Stimulated activated CD4-positive, alpha-beta T cell treated with anti-CD3 and anti-CD28 coated beads, Interleukin-2, amount 100 ng/mL, for 24 hours (primary cell): ENCODE data around the gene PPP1R18.

Experiments used
- DNase-seq, 2 donors: peaks; one replicate each; pipeline ENCODE4 v3.0.0-alpha.2; 2020

The PPP1R18 gene, protein sequence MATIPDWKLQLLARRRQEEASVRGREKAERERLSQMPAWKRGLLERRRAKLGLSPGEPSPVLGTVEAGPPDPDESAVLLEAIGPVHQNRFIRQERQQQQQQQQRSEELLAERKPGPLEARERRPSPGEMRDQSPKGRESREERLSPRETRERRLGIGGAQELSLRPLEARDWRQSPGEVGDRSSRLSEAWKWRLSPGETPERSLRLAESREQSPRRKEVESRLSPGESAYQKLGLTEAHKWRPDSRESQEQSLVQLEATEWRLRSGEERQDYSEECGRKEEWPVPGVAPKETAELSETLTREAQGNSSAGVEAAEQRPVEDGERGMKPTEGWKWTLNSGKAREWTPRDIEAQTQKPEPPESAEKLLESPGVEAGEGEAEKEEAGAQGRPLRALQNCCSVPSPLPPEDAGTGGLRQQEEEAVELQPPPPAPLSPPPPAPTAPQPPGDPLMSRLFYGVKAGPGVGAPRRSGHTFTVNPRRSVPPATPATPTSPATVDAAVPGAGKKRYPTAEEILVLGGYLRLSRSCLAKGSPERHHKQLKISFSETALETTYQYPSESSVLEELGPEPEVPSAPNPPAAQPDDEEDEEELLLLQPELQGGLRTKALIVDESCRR

DNA sequence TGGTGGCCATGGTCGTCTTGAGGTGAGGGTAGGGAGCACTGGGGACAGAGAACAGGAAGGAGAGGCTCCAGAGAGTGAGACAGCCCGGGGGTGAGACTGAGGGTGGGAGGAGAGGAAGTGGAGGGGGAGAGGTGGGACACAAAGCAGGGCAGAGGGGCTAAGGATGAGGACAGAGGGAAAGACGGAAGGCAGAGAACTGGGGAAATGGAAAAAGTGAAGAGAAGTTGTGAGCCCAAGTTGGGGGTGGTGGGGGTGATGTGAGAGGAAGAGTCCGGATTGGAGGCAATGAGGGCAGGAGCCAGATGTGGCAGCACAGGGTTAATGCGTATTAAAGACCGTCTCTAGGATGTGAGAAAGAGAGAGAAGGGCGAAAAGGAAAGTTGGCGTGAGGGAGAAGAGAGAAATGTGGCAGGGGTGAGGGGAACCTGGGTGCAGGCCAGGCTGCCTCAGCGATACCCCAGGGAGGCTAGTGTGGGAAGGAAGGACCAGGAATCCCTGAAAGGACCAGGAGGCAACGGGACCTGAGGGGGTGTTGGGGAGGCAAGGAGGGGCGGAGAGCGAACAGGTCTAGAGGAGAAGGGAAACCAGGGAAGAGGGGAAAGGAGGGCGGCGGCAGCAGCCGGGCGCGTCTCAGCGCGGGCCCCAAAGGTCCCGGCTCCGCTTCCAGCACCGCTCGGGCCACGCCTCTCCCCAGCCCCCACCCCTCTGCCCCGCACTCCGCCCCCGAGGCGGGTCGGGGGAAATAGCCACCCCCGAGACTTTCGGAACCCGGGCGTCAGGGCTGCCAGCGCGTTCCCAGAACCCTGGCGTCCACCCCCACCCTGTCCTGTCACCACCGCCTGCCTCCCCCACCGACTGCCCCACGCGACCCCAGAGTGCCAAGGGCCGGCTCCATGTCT lies at the start of gene PPP1R18:
Gene PPP1R18, minus strand, starts transcription at position 637 of the 899 bp plus-strand sequence. Its CDS starts 627 bp downstream, at position 10.
- DNase-seq = peak; percentile 88 to 91

DNA sequence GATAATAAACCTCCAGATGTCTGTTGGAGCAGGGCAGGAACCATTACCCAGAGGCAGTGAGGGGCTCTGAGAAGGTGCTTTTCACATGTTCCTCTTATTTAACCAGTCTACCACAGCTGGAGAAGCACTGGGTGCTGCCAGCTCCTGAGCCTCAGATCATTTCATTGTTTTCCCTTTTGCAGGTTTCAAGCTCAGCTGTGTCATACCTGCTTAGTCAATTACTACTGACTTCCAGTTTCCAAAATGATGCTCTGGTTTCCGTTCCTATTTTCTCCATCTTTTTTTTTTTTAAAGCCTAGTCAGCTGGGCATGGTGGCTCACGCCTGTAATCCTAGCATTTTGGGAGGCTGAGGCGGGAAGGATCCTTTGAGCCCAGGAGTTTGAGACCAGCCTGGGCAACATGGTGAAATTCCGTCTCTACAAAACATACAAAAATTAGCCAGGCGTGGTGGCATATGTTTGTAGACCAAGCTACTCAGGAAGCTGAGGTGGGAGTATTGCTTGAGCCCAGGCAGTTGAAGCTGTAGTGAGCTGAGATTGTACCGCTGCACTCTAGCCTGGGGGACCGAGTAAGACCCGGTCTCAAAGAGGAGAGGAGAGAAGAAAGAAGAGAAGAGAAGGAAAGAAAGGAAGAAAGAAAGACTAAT lies 49.3 kb upstream of the PPP1R18 start:
- DNase-seq = no peak

DNA sequence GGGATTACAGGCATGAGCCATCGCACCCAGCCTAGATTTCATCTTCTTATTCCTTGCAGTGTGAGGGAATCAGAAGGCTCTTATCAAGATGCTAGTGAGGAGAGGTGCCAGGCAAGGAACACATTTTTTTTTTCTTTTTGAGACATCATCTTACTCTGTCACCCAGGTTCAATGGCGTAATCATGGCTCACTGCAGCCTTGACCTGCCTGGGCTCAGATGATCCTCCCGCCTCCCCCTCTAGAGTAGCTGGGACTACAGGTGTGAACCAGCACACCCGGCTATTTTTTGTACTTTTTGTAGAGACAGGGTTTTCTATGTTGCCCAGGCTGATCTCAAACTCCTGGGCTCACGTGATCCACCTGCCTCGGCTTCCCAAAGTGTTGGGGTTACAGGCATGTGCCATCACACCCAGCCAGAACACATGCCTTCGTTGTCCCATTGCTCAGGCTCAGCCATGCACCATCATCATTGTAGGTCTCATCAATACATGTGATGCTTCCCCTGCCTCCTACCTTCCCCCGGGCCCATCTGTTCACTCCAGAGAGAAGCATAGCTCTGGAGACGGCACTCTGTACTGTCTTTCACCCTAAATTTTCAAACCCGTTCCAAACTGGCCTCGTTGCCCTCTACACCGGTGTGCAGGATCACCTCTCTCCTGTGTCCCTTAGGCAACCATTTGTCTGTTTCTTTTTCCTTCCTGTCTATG lies 45.9 kb upstream of the PPP1R18 start:
- DNase-seq = no peak

DNA sequence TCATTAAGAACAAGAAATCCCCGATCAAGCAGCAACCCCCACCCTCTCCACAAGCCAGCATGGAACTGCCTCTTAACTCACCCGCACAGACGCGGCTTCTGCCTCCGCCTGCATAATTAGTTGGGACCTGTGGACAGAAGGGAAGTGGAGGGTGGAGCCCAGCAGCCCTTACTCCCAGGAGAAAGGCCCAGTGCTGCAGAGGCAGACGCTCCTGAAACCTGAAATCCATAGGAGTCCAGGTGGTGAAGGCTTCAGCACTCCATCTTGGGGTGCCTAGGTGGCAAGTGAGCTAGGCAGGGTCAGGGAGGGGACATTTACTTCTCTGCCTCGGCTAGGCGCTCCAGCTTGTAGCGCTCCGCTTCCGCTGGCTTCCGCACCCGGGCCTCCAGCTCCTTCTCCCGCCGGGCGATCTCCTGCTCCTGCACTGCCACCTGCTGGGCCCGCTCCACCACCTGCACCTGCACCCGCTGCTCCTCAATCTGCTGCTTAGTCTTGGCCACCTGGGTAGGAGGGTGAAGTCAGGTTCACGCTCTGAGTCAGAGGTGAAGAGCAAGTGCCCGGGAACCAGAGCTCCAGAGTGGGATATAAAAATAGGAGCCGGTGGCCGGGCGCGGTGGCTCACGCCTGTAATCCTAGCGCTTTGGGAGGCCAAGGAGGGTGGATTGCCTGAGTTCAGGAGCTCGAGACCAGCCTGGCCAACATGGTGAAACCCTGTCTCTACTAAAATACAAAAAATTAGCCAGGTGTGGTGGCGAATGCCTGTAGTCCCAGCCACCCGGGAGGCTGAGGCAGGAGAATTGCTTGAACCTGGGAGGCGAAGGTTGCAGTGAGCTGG lies 44.4 kb upstream of the PPP1R18 start:
- peak; percentile 86 to 89 for DNase-seq

DNA sequence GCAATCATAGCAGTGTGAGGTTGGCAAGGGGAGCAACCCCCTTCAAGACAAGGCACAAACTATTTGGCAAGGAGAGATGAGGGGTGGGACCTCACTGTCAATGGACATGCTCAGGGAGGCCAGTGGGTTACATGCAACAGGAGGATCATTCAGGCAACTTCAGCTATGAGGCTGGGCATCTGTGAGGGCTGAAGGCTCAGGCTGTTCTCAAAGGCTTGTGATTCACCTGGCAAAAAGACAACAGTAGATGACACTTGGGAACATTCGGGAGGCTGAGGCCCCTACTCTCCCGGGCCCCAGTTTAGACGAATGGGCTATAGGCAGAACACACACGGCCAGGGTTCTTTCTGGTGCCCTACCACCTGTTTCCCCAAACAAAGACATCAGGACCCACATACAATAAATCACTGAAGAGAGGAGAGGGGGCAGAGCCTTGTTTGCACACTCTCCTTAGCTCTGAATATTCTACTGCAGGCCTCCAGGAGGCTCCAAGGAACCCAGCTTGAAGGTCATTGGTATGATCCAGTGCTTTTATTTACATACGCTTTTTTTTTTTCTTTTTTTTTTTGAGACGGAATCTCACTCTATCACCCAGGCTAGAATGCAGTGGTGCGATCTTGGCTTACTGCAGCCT lies 41.6 kb upstream of the PPP1R18 start:
- DNase-seq = no peak

DNA sequence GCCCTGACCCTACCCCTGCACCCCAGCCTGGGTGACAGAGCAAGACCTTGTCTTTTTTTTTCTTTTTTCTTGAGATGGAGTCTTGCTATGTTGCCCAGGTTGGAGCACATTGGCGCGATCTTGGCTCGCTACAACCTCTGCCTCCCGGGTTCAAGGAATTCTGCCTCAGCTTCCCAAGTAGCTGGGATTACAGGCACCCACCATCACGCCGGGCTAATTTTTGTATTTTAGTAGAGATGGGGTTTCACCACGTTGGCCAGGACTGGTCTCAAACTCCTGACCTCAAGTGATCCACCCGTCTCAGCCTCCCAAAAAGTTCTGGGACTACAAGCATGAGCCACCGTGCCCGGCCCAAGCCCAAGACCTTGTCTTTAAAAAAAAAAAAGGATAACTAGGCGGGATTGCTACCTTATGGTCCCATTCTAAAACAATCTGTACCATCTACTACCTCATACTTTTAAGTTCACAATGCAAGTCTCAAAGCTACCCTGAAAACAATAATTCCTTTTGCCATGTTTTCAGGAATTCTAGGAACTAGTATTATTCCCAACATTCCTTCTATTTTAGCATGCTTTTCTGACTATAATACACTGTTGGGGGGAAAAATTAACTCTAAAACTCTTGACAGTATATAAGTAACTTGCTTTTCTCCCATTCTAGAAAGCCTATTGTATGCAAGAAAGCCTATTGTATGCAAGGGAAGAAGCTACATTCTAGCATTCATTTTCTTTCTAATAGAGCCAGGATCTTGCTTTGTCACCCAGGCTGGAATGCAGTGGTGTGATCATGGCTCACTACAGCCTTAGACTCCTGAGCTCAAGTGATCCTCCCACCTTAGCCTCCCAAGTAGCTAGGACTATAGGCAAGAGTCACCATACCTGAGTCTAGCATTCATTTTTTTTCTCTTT lies 40.3 kb upstream of the PPP1R18 start:
- DNase-seq = peak in 1 of 2 donors; percentile 36

DNA sequence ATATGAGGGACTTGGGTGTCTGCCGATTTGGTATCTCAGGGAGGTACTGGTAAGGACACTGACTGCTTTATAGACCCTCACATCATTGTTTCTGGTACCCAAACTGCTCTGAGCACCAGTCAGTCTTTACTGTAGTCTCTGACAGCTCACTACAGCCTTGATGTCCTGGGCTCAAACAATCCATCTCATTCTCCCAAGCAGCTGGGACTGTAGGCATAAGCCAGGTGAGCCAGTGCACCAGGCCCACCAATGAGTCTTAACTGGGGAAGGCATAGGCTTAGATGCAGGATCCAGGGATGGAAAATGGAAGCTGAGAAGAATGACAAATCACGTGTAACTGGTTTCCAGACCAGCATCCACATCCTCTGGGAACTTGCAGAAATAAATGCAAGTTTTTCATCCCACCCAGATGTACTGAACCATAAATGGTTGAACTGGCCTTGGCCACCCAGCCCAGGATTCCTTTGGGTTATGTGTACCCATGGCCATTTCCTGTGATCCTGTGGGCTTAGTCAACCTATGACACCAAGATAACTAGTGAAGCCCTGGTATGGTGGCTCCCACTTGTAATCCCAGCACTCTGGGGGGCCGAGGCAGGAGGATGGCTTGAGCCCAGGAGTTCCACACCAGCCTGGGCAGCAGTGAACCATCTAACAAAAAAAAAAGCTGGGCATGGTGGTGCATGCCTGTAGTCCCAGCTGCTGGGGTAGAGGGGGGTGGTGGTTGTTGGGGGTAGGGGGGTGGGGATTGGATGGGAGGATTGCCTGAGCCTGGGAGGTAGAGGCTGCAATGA lies 39.5 kb upstream of the PPP1R18 start:
- peak in 1 of 2 donors; percentile 47 for DNase-seq

DNA sequence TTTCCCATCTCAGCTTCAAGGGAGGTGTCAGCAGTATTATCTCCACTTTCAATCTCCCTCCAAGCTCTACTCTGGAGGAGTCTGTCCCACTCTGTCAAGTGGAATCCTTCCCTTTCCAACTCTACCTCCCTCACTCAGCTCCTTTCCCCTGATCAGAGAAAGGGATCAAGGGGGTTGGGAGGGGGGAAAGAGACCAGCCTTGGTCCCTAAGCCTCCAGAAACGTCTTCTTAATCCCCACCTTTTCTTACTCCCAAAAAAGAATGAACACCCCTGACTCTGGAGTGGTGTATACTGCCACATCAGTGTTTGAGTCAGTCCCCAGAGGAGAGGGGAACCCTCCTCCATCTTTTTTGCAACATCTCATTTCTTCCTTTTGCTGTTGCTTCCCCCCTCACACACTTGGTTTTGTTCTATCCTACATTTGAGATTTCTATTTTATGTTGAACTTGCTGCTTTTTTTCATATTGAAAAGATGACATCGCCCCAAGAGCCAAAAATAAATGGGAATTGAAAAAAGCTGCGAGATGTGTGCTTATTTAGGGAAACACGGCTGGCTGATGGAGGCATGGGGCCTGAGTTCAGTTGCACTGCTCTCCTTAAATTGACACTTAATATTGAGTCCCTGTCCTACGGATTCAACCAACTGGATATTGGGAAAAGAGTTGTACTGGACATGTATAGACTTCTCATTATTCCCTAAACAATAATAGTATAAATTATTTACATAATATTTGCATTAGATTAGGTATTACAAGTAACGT lies 38.6 kb upstream of the PPP1R18 start:
- DNase-seq = no peak

DNA sequence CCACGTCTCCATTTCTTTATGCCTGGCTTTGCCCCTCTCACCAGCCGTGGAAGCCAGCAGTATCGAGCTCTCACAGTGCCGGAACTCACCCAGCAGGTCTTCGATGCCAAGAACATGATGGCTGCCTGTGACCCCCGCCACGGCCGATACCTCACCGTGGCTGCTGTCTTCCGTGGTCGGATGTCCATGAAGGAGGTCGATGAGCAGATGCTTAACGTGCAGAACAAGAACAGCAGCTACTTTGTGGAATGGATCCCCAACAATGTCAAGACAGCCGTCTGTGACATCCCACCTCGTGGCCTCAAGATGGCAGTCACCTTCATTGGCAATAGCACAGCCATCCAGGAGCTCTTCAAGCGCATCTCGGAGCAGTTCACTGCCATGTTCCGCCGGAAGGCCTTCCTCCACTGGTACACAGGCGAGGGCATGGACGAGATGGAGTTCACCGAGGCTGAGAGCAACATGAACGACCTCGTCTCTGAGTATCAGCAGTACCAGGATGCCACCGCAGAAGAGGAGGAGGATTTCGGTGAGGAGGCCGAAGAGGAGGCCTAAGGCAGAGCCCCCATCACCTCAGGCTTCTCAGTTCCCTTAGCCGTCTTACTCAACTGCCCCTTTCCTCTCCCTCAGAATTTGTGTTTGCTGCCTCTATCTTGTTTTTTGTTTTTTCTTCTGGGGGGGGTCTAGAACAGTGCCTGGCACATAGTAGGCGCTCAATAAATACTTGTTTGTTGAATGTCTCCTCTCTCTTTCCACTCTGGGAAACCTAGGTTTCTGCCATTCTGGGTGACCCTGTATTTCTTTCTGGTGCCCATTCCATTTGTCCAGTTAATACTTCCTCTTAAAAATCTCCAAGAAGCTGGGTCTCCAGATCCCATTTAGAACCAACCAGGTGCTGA lies 37.6 kb upstream of the PPP1R18 start:
- DNase-seq = peak in 1 of 2 donors; percentile 10

DNA sequence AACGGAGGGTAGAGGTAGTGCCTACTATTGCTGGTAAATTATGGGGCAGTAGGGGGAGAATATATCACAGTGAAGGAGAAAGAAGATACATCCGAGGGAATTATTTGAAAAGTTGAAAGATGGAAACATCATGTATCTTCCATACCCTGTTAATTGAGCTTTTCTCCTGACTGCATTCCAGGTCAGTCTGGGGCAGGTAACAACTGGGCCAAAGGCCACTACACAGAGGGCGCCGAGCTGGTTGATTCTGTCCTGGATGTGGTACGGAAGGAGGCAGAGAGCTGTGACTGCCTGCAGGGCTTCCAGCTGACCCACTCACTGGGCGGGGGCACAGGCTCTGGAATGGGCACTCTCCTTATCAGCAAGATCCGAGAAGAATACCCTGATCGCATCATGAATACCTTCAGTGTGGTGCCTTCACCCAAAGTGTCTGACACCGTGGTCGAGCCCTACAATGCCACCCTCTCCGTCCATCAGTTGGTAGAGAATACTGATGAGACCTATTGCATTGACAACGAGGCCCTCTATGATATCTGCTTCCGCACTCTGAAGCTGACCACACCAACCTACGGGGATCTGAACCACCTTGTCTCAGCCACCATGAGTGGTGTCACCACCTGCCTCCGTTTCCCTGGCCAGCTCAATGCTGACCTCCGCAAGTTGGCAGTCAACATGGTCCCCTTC lies 36.9 kb upstream of the PPP1R18 start:
- DNase-seq = peak in 1 of 2 donors; percentile 6

DNA sequence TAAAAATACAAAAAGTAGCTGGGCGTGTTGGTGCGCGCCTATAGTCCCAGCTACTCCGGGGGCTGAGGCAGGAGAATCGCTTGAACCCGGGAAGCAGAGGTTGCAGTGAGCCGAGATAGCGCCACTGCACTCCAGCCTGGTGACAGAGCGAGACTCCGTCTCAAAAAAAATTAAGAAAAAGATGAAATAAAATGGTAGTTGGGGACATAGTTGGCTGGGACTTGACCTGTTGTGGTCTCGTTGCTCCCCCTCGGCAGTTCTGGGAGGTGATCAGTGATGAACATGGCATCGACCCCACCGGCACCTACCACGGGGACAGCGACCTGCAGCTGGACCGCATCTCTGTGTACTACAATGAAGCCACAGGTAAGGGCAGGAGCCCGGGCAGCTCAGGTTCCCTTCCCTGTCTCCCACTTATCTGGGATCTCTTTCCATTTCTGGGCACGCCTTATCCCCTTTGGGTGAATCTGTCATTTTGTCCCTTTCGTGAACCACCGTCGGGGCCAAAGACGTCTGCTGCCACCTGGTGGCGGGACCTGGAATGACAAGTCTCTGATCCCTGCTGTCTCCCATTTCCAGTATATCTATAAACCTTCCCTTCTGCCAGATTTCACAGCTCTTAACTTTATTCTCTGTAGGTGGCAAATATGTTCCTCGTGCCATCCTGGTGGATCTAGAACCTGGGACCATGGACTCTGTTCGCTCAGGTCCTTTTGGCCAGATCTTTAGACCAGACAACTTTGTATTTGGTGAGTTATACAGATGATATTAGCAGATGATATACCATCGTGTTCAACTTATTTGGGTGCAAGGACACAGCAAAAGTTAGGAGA lies 36.1 kb upstream of the PPP1R18 start:
- DNase-seq = peak; percentile 86 to 92

DNA sequence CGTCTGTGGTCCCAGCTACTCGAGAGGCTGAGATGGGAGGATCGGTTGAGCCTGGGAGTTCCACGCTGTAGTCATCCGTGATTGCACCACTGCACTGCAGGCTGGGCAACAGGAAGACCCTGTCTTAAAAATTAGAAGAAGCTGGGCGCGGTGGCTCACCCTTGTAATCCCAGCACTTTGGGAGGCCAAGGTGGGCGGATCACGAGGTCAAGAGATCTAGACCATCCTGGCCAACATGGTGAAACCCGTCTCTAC lies 35.5 kb upstream of the PPP1R18 start:
- DNase-seq = peak in 1 of 2 donors; percentile 41

DNA sequence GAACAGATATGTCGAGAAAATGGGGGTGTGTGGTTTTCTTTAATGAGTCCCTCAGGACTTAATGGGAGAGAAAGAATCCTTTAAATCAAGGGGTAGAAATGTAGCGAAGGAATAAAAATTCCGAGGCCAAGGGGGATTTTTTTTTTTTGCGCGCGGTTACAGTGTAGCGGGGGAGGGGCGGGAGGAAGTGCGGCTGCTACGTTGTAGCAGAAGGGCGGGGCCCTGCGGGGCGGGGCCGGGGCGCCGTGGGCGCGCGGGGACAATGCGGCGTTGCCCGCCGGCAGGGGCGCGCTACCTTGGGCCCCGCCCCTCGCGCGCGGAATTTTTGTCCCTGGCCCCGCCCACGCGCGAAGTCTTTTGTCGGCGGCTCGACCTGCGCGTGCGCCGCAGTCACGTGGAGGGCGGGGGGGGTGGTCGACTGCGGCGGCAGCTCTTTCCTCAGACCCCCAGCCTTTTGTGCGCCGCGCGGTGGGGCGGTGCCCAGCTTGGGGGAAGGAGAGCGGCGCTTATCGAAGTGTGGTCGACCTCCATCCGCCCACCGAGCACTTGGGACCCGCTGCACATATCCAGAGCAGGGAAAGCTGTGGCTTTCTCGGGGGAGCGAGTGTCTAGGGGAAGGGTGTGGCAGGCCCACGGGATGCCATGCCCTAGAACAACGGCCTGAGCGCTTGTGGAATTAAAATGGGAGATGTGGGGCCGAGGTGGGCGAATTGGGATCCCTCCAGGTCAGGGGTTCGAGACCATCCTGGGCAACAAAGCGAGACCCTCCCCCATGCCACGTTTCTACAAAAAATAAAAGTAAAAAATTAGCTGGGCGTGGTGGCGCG lies 35.0 kb upstream of the PPP1R18 start:
- peak; percentile 98 for DNase-seq

DNA sequence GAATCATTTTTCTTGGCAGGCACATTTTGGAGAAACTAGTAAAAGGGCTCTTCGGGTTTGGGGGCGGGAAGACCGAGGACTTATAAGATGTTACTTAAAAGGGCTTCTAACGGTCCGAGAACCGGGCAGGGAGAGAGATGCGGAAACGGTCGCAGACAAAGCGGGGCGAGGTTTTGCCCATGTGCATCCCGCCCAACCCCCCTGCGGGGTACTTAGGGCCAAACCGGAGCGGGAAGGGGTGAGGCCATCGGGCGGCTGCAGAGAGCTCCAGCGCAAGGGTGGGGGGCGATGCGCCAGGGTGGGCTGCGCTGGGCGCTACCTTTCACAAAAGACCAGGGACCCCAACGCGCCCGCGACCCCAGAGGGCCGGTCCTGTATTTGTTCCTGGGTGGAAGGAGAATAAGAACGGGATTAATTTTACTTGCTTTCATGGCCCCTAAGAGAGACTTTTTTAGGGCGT lies 34.3 kb upstream of the PPP1R18 start:
- peak; percentile 71 to 76 for DNase-seq
